K562 (cell line): Measurements from ENCODE around the gene JSRP1. TPM values are rescaled to one million over a fixed set of nuclear protein-coding genes. Genes with fewer than 3 reads are reported as not detected.

ENCODE experiments used
- BCL6 ChIP-seq: fragments of 250-450 bp; sonication (Bioruptor Pico); IDR thresholded peaks from 2 replicates; pipeline ENCODE4 v1.4.0; 2020
- CBFA2T3 ChIP-seq: fragments of 450-650 bp; IDR thresholded peaks from 2 replicates; pipeline ENCODE4 v1.6.1; 2017
- HMG20B ChIP-seq: fragments of 250-450 bp; sonication (Bioruptor Pico); IDR thresholded peaks from 2 replicates; pipeline ENCODE4 v1.5.0; 2021; ENCODE audit warnings: mild to moderate bottlenecking
- HMGN3 ChIP-seq: IDR thresholded peaks from 2 replicates; pipeline ENCODE4 v1.6.1; 2011; ENCODE audit warnings: borderline replicate concordance, low read depth, mild to moderate bottlenecking, mixed read lengths, low read length; ENCODE audit not compliant: insufficient read length; ENCODE audit errors: extremely low read depth
- HOMEZ ChIP-seq: fragments of 250-450 bp; sonication (Bioruptor Pico); IDR thresholded peaks from 2 replicates; pipeline ENCODE4 v1.4.0; 2020; ENCODE audit warnings: mild to moderate bottlenecking, moderate library complexity
- JUNB ChIP-seq: fragments of 450-650 bp; formaldehyde crosslinking; conservative IDR thresholded peaks from 2 replicates; pipeline ENCODE4 v1.4.0; 2020; ENCODE audit warnings: mild to moderate bottlenecking
- PBX2 ChIP-seq, 2 experiments: IDR thresholded peaks in 1 of 2; conservative IDR thresholded peaks in 1 of 2; 2 replicates each; pipeline ENCODE4 v1.6.1; 2016; ENCODE audit warnings: low read depth in 2 of 2, mild to moderate bottlenecking in 1 of 2, missing compliant biosample characterization in 1 of 2, missing genetic modification characterization in 1 of 2, moderate library complexity in 1 of 2
- REST ChIP-seq, 2 experiments: fragments of 450-650 bp; formaldehyde crosslinking in 1 of 2; IDR thresholded peaks; 2 replicates each; pipeline versions ENCODE4 v1.4.0 to v1.6.1; 2014 to 2020; ENCODE audit warnings: mild to moderate bottlenecking in 2 of 2, borderline replicate concordance in 1 of 2, low read depth in 1 of 2
- SIN3A ChIP-seq, 2 experiments: fragments of 150-350 bp in 1 of 2; IDR thresholded peaks; 2 replicates each; pipeline ENCODE4 v1.6.1; 2011 to 2016; ENCODE audit warnings: borderline replicate concordance in 2 of 2, low read depth in 2 of 2, low read length in 2 of 2, mild to moderate bottlenecking in 2 of 2, moderate library complexity in 2 of 2; ENCODE audit not compliant: control insufficient read depth in 1 of 2
- SIX5 ChIP-seq, 2 experiments: IDR thresholded peaks; 2 replicates each; pipeline ENCODE4 v1.6.1; 2011; ENCODE audit warnings: low read length in 2 of 2, borderline replicate concordance in 1 of 2, low read depth in 1 of 2, mild to moderate bottlenecking in 1 of 2, moderate library complexity in 1 of 2; ENCODE audit not compliant: insufficient read depth in 1 of 2
- TFE3 ChIP-seq: fragments of 450-650 bp; formaldehyde crosslinking; IDR thresholded peaks from 2 replicates; pipeline ENCODE4 v1.4.0; 2020; ENCODE audit warnings: mild to moderate bottlenecking, mixed read lengths
- TRIM24 ChIP-seq, 2 experiments: fragments of 450-650 bp; IDR thresholded peaks; 2 replicates each; pipeline ENCODE4 v1.6.1; 2016
- ZNF217 ChIP-seq: sonication (generic); formaldehyde crosslinking; IDR thresholded peaks from 2 replicates; pipeline ENCODE4 v1.8.0; 2022; ENCODE audit warnings: mild to moderate bottlenecking, missing genetic modification reagents
- polyA plus RNA-seq, 8 experiments: library from polyadenylated mRNA; depleted of rRNA in 4 of 8; stranded (reverse) in 5 of 8; unstranded in 3 of 8; fragments of >200 nt; fragmentation: Nextera tagmentation in 2 of 8; fragmentation: Illumina TruSeq in 1 of 8; extraction: Ambion mirVana in 2 of 8; extraction: Trizol in 1 of 8; gene quantifications; 2 replicates each; pipeline versions ENCODE4 v1.2.1 to v1.2.3, GENCODE V29; 2011 to 2014; ENCODE audit warnings: inconsistent platforms in 1 of 8, missing spikeins in 1 of 8
- total RNA-seq, 7 experiments: library from RNA; depleted of rRNA in 6 of 7; stranded (reverse); fragments of >200 nt in 6 of 7; fragmentation: Illumina TruSeq in 2 of 7; extraction: Trizol in 2 of 7; gene quantifications; 2 replicates each; pipeline versions ENCODE4 v1.2.1 to v1.2.3, GENCODE V29; 2011 to 2021; ENCODE audit warnings: low replicate concordance in 1 of 7

JSRP1 gene
- total and polyA plus RNA-seq, 9 of the 15 experiments (the other 6 are each of a cell fraction or from before 2014, with no cell fraction given) = 0.08 to 1.2 (median 0.51) TPM; not detected in 4

DNA sequence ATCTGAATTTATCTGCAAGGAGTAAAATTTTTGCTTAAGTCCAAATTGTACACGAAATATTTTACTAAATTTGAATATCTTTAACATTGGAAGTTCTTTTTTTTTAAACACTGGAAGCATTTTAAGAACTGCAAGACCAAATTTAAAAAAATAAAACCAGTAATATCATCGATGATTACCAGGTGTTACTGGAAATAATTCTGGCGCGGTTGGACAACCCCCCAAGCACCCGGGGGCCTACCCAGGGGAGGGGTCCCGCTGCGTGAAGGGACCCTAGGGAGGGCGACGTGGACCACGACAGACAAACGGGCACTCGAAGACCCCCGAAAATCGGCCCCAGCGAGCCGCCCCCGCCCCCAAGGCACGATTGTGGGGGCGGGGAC, 12.6 kb upstream of the JSRP1 start (continued):
- no peak for TF ChIP-seq PBX2 (CRISPR knock-in tag; IDR thresholded peaks at IDR 0.05; ENCODE audit: low read depth)
- no peak for TF ChIP-seq PBX2 (tag; conservative IDR thresholded peaks at IDR 0.05; ENCODE audit: low read depth)
- no peak for TF ChIP-seq REST (IDR thresholded peaks at IDR 0.05; ENCODE audit: borderline replicate concordance)
- TF ChIP-seq REST (CRISPR knock-in tag; IDR thresholded peaks at IDR 0.05; ENCODE audit: low read depth) = no peak
- no peak for TF ChIP-seq SIN3A (IDR thresholded peaks at IDR 0.05; ENCODE audit: borderline replicate concordance in 2 of 2, control insufficient read depth in 1 of 2, low read depth in 2 of 2, low read length in 2 of 2)
- TF ChIP-seq HOMEZ = no peak
- no peak for TF ChIP-seq ZNF217
- TF ChIP-seq JUNB (CRISPR knock-in tag) = no peak
- no peak for TF ChIP-seq CBFA2T3
- no peak for TF ChIP-seq TRIM24 (IDR thresholded peaks at IDR 0.05)
- TF ChIP-seq BCL6 (CRISPR knock-in tag) = no peak
- peak; percentile 67 for TF ChIP-seq HMGN3
- TF ChIP-seq HMG20B (CRISPR knock-in tag) = no peak
- TF ChIP-seq SIX5 (IDR thresholded peaks at IDR 0.05; ENCODE audit: borderline replicate concordance in 1 of 2, insufficient read depth in 1 of 2, low read depth in 1 of 2, low read length in 2 of 2) = no peak
- 0 out of 2 replicates have a peak, but pooled peaks have one; percentile 8 for TF ChIP-seq TFE3
